SK-N-SH (cell line): ENCODE data around the gene PDIA3. TPM values are rescaled to one million over a fixed set of nuclear protein-coding genes. Genes with fewer than 3 reads are reported as not detected.
A peak's percentile ranks its signal among the peaks of the same experiment; 100 is the strongest.

Source experiments
- CTCF ChIA-PET: fragments of 300-600, 350-600 bp; formaldehyde crosslinking; extraction: SDS; loops from one replicate; lab custom pipeline; 2021; lab: Yijun Ruan, JAX
- POLR2A ChIA-PET: fragments of 350-600 bp; sonication (Branson Sonifier 250); formaldehyde crosslinking; extraction: SDS; loops from one replicate; lab custom pipeline; 2020; ENCODE audit warnings: antibody characterized with exemption, inconsistent platforms; lab: Yijun Ruan, JAX
- DNase-seq: peaks from one replicate; pipeline ENCODE4 v3.0.0; 2012
- H2AFZ ChIP-seq: fragments of 200-600 bp; sonication (generic); 2 replicates; pipeline ENCODE4 v1.8.1; 2016; ENCODE audit warnings: antibody characterized with exemption, mild to moderate bottlenecking, low read depth
- H3F3A ChIP-seq: fragments of 200-600 bp; sonication (generic); replicated peaks from 2 replicates; pipeline ENCODE3; 2016; ENCODE audit warnings: antibody characterized with exemption, mild to moderate bottlenecking; ENCODE audit not compliant: insufficient read depth
- H3K27ac ChIP-seq, 2 experiments: fragments of 200-500 bp in 1 of 2; fragments of 200-600 bp in 1 of 2; sonication (Bioruptor generic) in 1 of 2; sonication (generic), shearing (Covaris generic) in 1 of 2; 2 replicates each; pipeline versions ENCODE4 v1.5.1 to v1.6.1; 2014 to 2016; ENCODE audit warnings: low read depth in 2 of 2, inconsistent platforms in 1 of 2, low read length in 1 of 2, mild to moderate bottlenecking in 1 of 2, mixed read lengths in 1 of 2
- H3K27me3 ChIP-seq: fragments of 200-600 bp; sonication (generic), shearing (Covaris generic); 2 replicates; pipeline ENCODE4 v1.6.1; 2016; ENCODE audit warnings: mixed run types; ENCODE audit not compliant: insufficient read depth
- H3K36me3 ChIP-seq, 2 experiments: fragments of 200-500 bp in 1 of 2; fragments of 200-600 bp in 1 of 2; sonication (Bioruptor generic) in 1 of 2; sonication (generic) in 1 of 2; replicated peaks in 1 of 2; 2 replicates each; pipeline versions ENCODE3 to v1.5.1; 2014 to 2016; ENCODE audit warnings: low read length in 1 of 2, mild to moderate bottlenecking in 1 of 2; ENCODE audit not compliant: insufficient read depth in 2 of 2, control insufficient read depth in 1 of 2
- H3K4me1 ChIP-seq, 2 experiments: fragments of 200-500 bp in 1 of 2; fragments of 200-600 bp in 1 of 2; sonication (Bioruptor generic) in 1 of 2; sonication (generic), shearing (Covaris generic) in 1 of 2; 2 replicates each; pipeline versions ENCODE4 v1.5.1 to v1.6.1; 2014 to 2016; ENCODE audit warnings: low read depth in 1 of 2, low read length in 1 of 2, mixed run types in 1 of 2; ENCODE audit not compliant: insufficient read depth in 2 of 2, control insufficient read depth in 1 of 2
- H3K4me2 ChIP-seq: fragments of 200-600 bp; sonication (generic), shearing (Covaris generic); 2 replicates; pipeline ENCODE4 v1.6.1; 2017; ENCODE audit warnings: mixed run types
- H3K4me3 ChIP-seq, 2 experiments: fragments of 200-500 bp in 1 of 2; fragments of 200-600 bp in 1 of 2; sonication (Bioruptor generic) in 1 of 2; sonication (generic), shearing (Covaris generic) in 1 of 2; 2 replicates each; pipeline versions ENCODE4 v1.5.1 to v1.8.1; 2014 to 2016; ENCODE audit warnings: low read depth in 2 of 2, inconsistent platforms in 1 of 2, low read length in 1 of 2, mild to moderate bottlenecking in 1 of 2, mixed read lengths in 1 of 2, moderate library complexity in 1 of 2
- H3K79me2 ChIP-seq: fragments of 200-600 bp; sonication (generic); 2 replicates; pipeline ENCODE4 v1.8.1; 2017; ENCODE audit warnings: mild to moderate bottlenecking; ENCODE audit not compliant: insufficient read depth
- H3K9ac ChIP-seq: fragments of 200-600 bp; sonication (generic); 2 replicates; pipeline ENCODE4 v1.6.1; 2017; ENCODE audit warnings: mixed run types
- H3K9me2 ChIP-seq: fragments of 200-600 bp; sonication (generic); 2 replicates; pipeline ENCODE4 v1.6.1; 2017; ENCODE audit warnings: mixed run types
- H3K9me3 ChIP-seq: fragments of 200-600 bp; sonication (generic); 2 replicates; pipeline ENCODE4 v1.6.1; 2017; ENCODE audit warnings: mixed run types, mild to moderate bottlenecking, moderate library complexity
- H4K20me1 ChIP-seq: fragments of 200-600 bp; sonication (generic); 2 replicates; pipeline ENCODE4 v1.6.1; 2017; ENCODE audit warnings: mild to moderate bottlenecking, mixed run types; ENCODE audit not compliant: insufficient read depth
- CHD2 ChIP-seq: fragments of 150-350 bp; IDR thresholded peaks from 2 replicates; pipeline ENCODE4 v1.6.1; 2018; ENCODE audit warnings: low read length; ENCODE audit not compliant: partially characterized antibody
- ELF1 ChIP-seq: IDR thresholded peaks from 2 replicates; pipeline ENCODE4 v1.4.0; 2012
- EZH2phosphoT487 ChIP-seq: fragments of 200-600 bp; sonication (generic); IDR thresholded peaks from 2 replicates; pipeline ENCODE4 v1.6.1; 2017; ENCODE audit warnings: low read depth, mixed run types, mild to moderate bottlenecking, antibody characterized with exemption, moderate library complexity, borderline replicate concordance
- JUND ChIP-seq: IDR thresholded peaks from 2 replicates; pipeline ENCODE4 v1.4.0; 2012
- MXI1 ChIP-seq: IDR thresholded peaks from 2 replicates; pipeline ENCODE4 v1.6.1; 2012; ENCODE audit warnings: mild to moderate bottlenecking, low read depth, low read length, improper control_type of control experiment
- NFIC ChIP-seq: IDR thresholded peaks from 2 replicates; pipeline ENCODE4 v1.4.0; 2012; ENCODE audit warnings: borderline replicate concordance
- POLR2AphosphoS5 ChIP-seq: IDR thresholded peaks from 2 replicates; pipeline ENCODE4 v1.6.1; 2012; ENCODE audit warnings: low read depth, low read length
- RAD21 ChIP-seq: IDR thresholded peaks from 2 replicates; pipeline ENCODE4 v1.6.1; 2012; ENCODE audit warnings: mild to moderate bottlenecking, low read length
- RFX5 ChIP-seq: IDR thresholded peaks from 2 replicates; pipeline ENCODE4 v1.6.1; 2012; ENCODE audit warnings: mild to moderate bottlenecking, improper control_type of control experiment, low read length
- TAF1 ChIP-seq: IDR thresholded peaks from 2 replicates; pipeline ENCODE4 v1.6.1; 2012; ENCODE audit warnings: low read depth, mild to moderate bottlenecking, low read length, moderate library complexity, borderline replicate concordance
- TCF12 ChIP-seq: IDR thresholded peaks from 2 replicates; pipeline ENCODE4 v1.4.0; 2012
- WGBS: methylation state at CpG from one replicate; pipeline ENCODE4 v1.1.6; 2017; ENCODE audit warnings: low lambda C conversion rate; 5-methylcytosine and 5-hydroxymethylcytosine counted together
- polyA plus RNA-seq, 3 experiments: library from polyadenylated mRNA; depleted of rRNA; stranded (reverse); fragments of >200 nt; gene quantifications; 2 replicates each; pipeline ENCODE4 v1.2.3, GENCODE V29; 2012
- TF ChIP-seq, protein P1 (sequence below): IDR thresholded peaks from 2 replicates; pipeline ENCODE4; 2012
- TF ChIP-seq, protein P2 (sequence below): IDR thresholded peaks from 2 replicates; pipeline ENCODE4 v1.4.0; 2012; ENCODE audit warnings: low read depth
- TF ChIP-seq, protein P3 (sequence below): IDR thresholded peaks from 2 replicates; pipeline ENCODE4 v1.6.1; 2012; ENCODE audit warnings: mild to moderate bottlenecking, low read depth, low read length, moderate library complexity
- TF ChIP-seq, protein P4 (sequence below): fragments of 200-600 bp; sonication (generic); IDR thresholded peaks from 2 replicates; pipeline ENCODE4 v1.6.1; 2017; ENCODE audit warnings: antibody characterized with exemption, mild to moderate bottlenecking, moderate library complexity
- TF ChIP-seq, protein P5 (sequence below): fragments of 150-350 bp; IDR thresholded peaks from 2 replicates; pipeline ENCODE4 v1.6.1; 2017; ENCODE audit warnings: antibody characterized with exemption, low read length, low read depth, borderline replicate concordance
- TF ChIP-seq, protein P6 (sequence below): IDR thresholded peaks from 2 replicates; pipeline ENCODE4 v1.4.0; 2012; ENCODE audit warnings: low read depth, borderline replicate concordance

The PDIA3 gene
- polyA plus RNA-seq, 1 of the 3 experiments (the other 2 are of a cell fraction): 177 TPM

DNA sequence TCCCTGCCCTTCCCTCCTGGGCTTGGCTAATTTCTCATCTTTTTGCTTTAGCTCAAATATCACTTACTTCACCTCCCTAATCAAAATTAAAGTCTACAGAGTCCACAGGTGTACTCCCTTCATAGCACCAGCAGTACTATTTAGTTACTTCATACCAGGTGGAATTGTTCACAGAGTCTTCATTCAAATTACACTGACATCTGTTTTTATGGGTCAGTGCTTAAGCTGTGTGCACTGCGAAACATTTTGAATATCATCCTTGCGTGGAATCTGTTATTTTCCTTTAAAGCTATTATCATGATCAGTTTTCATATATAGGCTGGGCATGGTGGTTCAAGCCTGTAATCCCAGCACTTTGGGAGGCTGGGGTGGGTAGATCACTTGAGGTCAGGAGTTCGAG, 43.2 kb downstream of the PDIA3 start:
- Histone ChIP-seq H3K9me3 (no peaks in the 10 kb centered on the region), H3K9me2 (no peaks in the 10 kb centered on the region), H3F3A (peaks cover 12% of the 10 kb centered on the region), H3K9ac (no peak overlapping the region), H3K79me2 (peaks cover 23% of the 10 kb centered on the region), H3K36me3 (peaks cover 11% of the 10 kb centered on the region in 2 experiments), H3K27ac (no peak overlapping the region), H3K4me1 (peaks cover 12 to 13% of the 10 kb centered on the region in 2 experiments; a peak in 3 of 4 replicates), H4K20me1 (peaks cover 8% of the 10 kb centered on the region; the same call in 1 of the 2 replicates), H3K4me3 (no peak overlapping the region), H2AFZ (no peak overlapping the region), H3K27me3 (no peaks in the 10 kb centered on the region), H3K4me2 (no peak overlapping the region)
- TF ChIP-seq, protein P1, sequence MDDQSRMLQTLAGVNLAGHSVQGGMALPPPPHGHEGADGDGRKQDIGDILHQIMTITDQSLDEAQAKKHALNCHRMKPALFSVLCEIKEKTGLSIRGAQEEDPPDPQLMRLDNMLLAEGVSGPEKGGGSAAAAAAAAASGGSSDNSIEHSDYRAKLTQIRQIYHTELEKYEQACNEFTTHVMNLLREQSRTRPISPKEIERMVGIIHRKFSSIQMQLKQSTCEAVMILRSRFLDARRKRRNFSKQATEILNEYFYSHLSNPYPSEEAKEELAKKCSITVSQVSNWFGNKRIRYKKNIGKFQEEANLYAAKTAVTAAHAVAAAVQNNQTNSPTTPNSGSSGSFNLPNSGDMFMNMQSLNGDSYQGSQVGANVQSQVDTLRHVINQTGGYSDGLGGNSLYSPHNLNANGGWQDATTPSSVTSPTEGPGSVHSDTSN: no peak
- no peak for TF ChIP-seq RAD21
- 96% methylated on average over 3 of the region's 3 CpGs for WGBS
- POLR2A ChIA-PET: interaction anchor here (1.3 kb wide), 1 partner anchor 13 kb away, joined by 3 read pairs; the partner anchor contains the start of gene ELL3
- no peak for DNase-seq
- CTCF ChIA-PET: interaction anchor here (2.0 to 3.0 kb wide), 2 partner anchors 14 to 19 kb away, joined by 5 to 13 read pairs; no protein-coding TSS in a partner anchor

DNA sequence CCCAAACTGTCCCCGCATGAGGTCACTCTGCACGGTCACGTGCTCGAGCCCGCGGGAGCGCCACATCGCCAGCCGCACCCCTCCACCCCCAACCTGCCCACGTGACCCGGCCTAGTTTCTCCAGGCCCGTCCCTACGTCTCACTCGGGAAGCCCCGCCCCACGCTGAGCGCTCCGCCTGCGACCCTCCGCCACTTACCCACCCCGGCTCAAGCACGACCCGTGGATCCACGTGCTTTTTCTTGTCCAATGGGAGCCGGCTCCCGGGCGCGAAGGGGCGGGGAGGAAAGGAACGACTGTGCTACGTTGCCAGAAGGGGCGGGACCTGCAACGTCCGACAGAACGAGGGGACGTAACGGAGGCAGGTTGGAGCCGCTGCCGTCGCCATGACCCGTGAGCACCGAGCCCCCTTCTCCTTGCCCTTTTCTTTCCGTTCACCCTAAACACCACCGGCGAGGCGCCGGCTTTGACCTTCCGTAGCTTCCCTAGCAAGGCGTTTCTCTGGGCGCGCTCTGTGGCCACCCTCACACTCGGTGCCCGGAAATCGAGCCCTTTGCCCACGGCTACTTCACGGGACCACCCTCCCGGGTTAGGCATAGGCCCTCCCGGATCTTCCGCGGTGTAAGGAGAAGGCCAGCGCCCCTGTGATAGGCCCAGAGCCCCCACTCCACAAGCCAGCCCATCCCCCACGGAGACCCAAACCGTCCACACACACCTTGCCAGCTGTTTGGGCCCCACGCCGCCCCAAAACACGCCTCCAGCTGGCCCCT, 45.9 kb downstream of the PDIA3 start, which contains the start of gene SERF2:
Gene SERF2 (plus strand): TSS at position 328 of the 768 bp plus-strand sequence. CDS start 57 bp downstream, at position 385.
- peak; percentile 99 for DNase-seq
- H3K79me2 ChIP-seq: peaks cover 38% of the 10 kb centered on the region
- H2AFZ ChIP-seq: peak within 1 kb of the TSS; percentile 98
- peaks cover 37 to 38% of the 10 kb centered on the region in 2 experiments for H3K36me3 ChIP-seq
- H4K20me1 ChIP-seq: peaks cover 28% of the 10 kb centered on the region
- peaks cover 18 to 20% of the 10 kb centered on the region in 2 experiments; a peak in 3 of 4 replicates for H3K4me1 ChIP-seq
- WGBS: under 1% methylated on average over 40 of the region's 66 CpGs
- peak within 1 kb of the TSS; percentile 99 for H3K4me2 ChIP-seq
- no peaks in the 10 kb centered on the region for H3K9me3 ChIP-seq
- no peaks in the 10 kb centered on the region for H3K9me2 ChIP-seq
- H3K9ac ChIP-seq: peak within 1 kb of the TSS; percentile 100
- H3K27me3 ChIP-seq: no peaks in the 10 kb centered on the region
- peaks cover 35% of the 10 kb centered on the region for H3F3A ChIP-seq
- ChIA-PET CTCF (interaction anchor here (2.4 to 4.1 kb wide), 3 partner anchors 15 to 23 kb away, joined by 7 to 14 read pairs (median 13); partner anchors contain the start of gene ELL3), POLR2A (interaction anchor here (1.2 to 1.4 kb wide), 2 partner anchors 9 to 32 kb away, joined by 3 read pairs; partner anchors contain the start of genes HYPK and MFAP1)
- peak within 1 kb of the TSS; percentile 76 to 99 for H3K4me3 ChIP-seq
- H3K27ac ChIP-seq: peak within 1 kb of the TSS; percentile 83 to 94
- TF ChIP-seq, protein P2, sequence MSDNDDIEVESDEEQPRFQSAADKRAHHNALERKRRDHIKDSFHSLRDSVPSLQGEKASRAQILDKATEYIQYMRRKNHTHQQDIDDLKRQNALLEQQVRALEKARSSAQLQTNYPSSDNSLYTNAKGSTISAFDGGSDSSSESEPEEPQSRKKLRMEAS: peak; percentile 95
- TF ChIP-seq, protein P3, sequence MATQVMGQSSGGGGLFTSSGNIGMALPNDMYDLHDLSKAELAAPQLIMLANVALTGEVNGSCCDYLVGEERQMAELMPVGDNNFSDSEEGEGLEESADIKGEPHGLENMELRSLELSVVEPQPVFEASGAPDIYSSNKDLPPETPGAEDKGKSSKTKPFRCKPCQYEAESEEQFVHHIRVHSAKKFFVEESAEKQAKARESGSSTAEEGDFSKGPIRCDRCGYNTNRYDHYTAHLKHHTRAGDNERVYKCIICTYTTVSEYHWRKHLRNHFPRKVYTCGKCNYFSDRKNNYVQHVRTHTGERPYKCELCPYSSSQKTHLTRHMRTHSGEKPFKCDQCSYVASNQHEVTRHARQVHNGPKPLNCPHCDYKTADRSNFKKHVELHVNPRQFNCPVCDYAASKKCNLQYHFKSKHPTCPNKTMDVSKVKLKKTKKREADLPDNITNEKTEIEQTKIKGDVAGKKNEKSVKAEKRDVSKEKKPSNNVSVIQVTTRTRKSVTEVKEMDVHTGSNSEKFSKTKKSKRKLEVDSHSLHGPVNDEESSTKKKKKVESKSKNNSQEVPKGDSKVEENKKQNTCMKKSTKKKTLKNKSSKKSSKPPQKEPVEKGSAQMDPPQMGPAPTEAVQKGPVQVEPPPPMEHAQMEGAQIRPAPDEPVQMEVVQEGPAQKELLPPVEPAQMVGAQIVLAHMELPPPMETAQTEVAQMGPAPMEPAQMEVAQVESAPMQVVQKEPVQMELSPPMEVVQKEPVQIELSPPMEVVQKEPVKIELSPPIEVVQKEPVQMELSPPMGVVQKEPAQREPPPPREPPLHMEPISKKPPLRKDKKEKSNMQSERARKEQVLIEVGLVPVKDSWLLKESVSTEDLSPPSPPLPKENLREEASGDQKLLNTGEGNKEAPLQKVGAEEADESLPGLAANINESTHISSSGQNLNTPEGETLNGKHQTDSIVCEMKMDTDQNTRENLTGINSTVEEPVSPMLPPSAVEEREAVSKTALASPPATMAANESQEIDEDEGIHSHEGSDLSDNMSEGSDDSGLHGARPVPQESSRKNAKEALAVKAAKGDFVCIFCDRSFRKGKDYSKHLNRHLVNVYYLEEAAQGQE: no peak; the same call in 1 of the 2 replicates
- peak; percentile 82 for TF ChIP-seq MXI1
- no peak for TF ChIP-seq TCF12
- TF ChIP-seq EZH2phosphoT487: no peak
- TF ChIP-seq ELF1: no peak
- TF ChIP-seq, protein P4, sequence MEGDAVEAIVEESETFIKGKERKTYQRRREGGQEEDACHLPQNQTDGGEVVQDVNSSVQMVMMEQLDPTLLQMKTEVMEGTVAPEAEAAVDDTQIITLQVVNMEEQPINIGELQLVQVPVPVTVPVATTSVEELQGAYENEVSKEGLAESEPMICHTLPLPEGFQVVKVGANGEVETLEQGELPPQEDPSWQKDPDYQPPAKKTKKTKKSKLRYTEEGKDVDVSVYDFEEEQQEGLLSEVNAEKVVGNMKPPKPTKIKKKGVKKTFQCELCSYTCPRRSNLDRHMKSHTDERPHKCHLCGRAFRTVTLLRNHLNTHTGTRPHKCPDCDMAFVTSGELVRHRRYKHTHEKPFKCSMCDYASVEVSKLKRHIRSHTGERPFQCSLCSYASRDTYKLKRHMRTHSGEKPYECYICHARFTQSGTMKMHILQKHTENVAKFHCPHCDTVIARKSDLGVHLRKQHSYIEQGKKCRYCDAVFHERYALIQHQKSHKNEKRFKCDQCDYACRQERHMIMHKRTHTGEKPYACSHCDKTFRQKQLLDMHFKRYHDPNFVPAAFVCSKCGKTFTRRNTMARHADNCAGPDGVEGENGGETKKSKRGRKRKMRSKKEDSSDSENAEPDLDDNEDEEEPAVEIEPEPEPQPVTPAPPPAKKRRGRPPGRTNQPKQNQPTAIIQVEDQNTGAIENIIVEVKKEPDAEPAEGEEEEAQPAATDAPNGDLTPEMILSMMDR: no peak
- peak; percentile 30; the same call in 1 of the 2 replicates for TF ChIP-seq NFIC
- TF ChIP-seq, protein P5, sequence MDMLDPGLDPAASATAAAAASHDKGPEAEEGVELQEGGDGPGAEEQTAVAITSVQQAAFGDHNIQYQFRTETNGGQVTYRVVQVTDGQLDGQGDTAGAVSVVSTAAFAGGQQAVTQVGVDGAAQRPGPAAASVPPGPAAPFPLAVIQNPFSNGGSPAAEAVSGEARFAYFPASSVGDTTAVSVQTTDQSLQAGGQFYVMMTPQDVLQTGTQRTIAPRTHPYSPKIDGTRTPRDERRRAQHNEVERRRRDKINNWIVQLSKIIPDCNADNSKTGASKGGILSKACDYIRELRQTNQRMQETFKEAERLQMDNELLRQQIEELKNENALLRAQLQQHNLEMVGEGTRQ: peak; percentile 95
- peak; percentile 61 for TF ChIP-seq CHD2
- TF ChIP-seq TAF1: peak; percentile 66; the same call in 1 of the 2 replicates
- peak; percentile 50; the same call in 1 of the 2 replicates for TF ChIP-seq RFX5
- no peak for TF ChIP-seq JUND
- peak; percentile 92 for TF ChIP-seq POLR2AphosphoS5
- TF ChIP-seq, protein P6, sequence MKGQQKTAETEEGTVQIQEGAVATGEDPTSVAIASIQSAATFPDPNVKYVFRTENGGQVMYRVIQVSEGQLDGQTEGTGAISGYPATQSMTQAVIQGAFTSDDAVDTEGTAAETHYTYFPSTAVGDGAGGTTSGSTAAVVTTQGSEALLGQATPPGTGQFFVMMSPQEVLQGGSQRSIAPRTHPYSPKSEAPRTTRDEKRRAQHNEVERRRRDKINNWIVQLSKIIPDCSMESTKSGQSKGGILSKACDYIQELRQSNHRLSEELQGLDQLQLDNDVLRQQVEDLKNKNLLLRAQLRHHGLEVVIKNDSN: peak; percentile 98
